NCI-H1105 treated with DMSO at 0.1 percent for 48 hours (cell line): ENCODE results near the gene AFF1.

ENCODE experiments used
- DNase-seq: peaks from one replicate; lab custom pipeline; 2025; lab: John Stamatoyannopoulos, UW

AFF1 gene

GRCh38 chr4:86921608-86922252 is 13.1 kb upstream of the AFF1 start:
- no peak for DNase-seq

- DNase-seq = no peak
Measured at GRCh38 chr4:86924811-86925210, 10.0 kb upstream of the AFF1 start.

- DNase-seq = no peak
Measured at GRCh38 chr4:86926435-86927086, 8.2 kb upstream of the AFF1 start.

- no peak for DNase-seq
Measured at GRCh38 chr4:86927843-86928395, 6.9 kb upstream of the AFF1 start.

GRCh38 chr4:86928400-86929255 is 6.2 kb upstream of the AFF1 start:
- no peak for DNase-seq

- DNase-seq = no peak
Measured at GRCh38 chr4:86934147-86934770, 552 bp upstream of the AFF1 start.

- no peak for DNase-seq
Measured at GRCh38 chr4:86935566-86935852, 698 bp downstream of the AFF1 start.

- DNase-seq = no peak
Measured at GRCh38 chr4:86935853-86936733, 1.3 kb downstream of the AFF1 start.

GRCh38 chr4:86938771-86939520 is 4.1 kb downstream of the AFF1 start:
- DNase-seq = no peak

- no peak for DNase-seq
Measured at GRCh38 chr4:86939729-86940575, 5.1 kb downstream of the AFF1 start.

GRCh38 chr4:86940920-86941460 is 6.2 kb downstream of the AFF1 start:
- no peak for DNase-seq

- no peak for DNase-seq
Measured at GRCh38 chr4:86942185-86942666, 7.4 kb downstream of the AFF1 start.

GRCh38 chr4:86944964-86945781 is 10.4 kb downstream of the AFF1 start:
- no peak for DNase-seq

- DNase-seq = no peak
Measured at GRCh38 chr4:86946868-86947500, 12.2 kb downstream of the AFF1 start.

GRCh38 chr4:86947501-86948120 is 12.8 kb downstream of the AFF1 start:
- no peak for DNase-seq

- DNase-seq = no peak
Measured at GRCh38 chr4:86948276-86948675, 13.5 kb downstream of the AFF1 start.

GRCh38 chr4:86950831-86951525 is 16.2 kb downstream of the AFF1 start:
- no peak for DNase-seq
